Vagina (tissue), 2 donors: ENCODE measurements around the gene FAM180B. TPM values are rescaled to one million over a fixed set of nuclear protein-coding genes. Genes with fewer than 3 reads are reported as not detected.

Source experiments
- DNase-seq, 2 donors: peaks; one replicate each; pipeline ENCODE4 v3.0.0-alpha.2; 2017; ENCODE audit errors: extremely low spot score in 2 of 2
- H3K27ac ChIP-seq: fragments of 200-600 bp; sonication (generic); one replicate; pipeline ENCODE4 v1.5.1; 2019
- H3K27me3 ChIP-seq: fragments of 200-600 bp; sonication (generic); one replicate; pipeline ENCODE4 v1.5.1; 2019
- H3K36me3 ChIP-seq, 2 donors: fragments of 200-600 bp; sonication (generic); one replicate each; pipeline ENCODE4 v1.5.1; 2017 to 2019
- H3K4me1 ChIP-seq: fragments of 200-600 bp; sonication (generic); one replicate; pipeline ENCODE4 v1.5.1; 2019
- H3K4me3 ChIP-seq, 2 donors: fragments of 200-600 bp; sonication (generic); 1 replicate in 1 of 2; 2 replicates in 1 of 2; pipeline ENCODE4 v1.5.1; 2016 to 2019
- H3K9me3 ChIP-seq: fragments of 200-600 bp; sonication (generic); one replicate; pipeline ENCODE4 v1.5.1; 2019
- CTCF ChIP-seq, 3 experiments: fragments of 450-650 bp in 2 of 3; fragments of 200-600 bp in 1 of 3; sonication (generic) in 1 of 3; IDR thresholded peaks; one replicate each; pipeline ENCODE4 v1.5.1; 2017 to 2019; ENCODE audit warnings: antibody characterized with exemption in 3 of 3, mild to moderate bottlenecking in 2 of 3, moderate library complexity in 2 of 3
- POLR2A ChIP-seq, 2 donors: fragments of 450-650 bp; IDR thresholded peaks; one replicate each; pipeline ENCODE4 v1.6.1; 2017; ENCODE audit warnings: antibody characterized with exemption in 2 of 2, mild to moderate bottlenecking in 2 of 2, moderate library complexity in 2 of 2
- POLR2AphosphoS5 ChIP-seq, 2 donors: sonication (generic); formaldehyde crosslinking; IDR thresholded peaks; one replicate each; pipeline ENCODE4 v1.9.0; 2017; ENCODE audit warnings: antibody characterized with exemption in 2 of 2, mild to moderate bottlenecking in 2 of 2, low read depth in 1 of 2; ENCODE audit not compliant: insufficient read depth in 1 of 2
- intact Hi-C: fragments of 100-400 bp; cut with DNase I; formaldehyde crosslinking; loops from one replicate; pipeline ENCODE4 v1.15.1; 2023
- total RNA-seq: library from RNA; depleted of rRNA; stranded (reverse); fragments of >200 nt; gene quantifications from one replicate; pipeline ENCODE4 v1.2.3, GENCODE V29; 2016

The FAM180B gene
- total RNA-seq, 1 donor from 2014 or later, result not detected

GRCh38 chr11:47615249-47615648 is 28.8 kb downstream of the FAM180B start:
- Histone ChIP-seq H3K36me3 (peaks cover 0 to 17% of the 10 kb centered on the region in 2 donors), H3K4me1 (no peaks in the 10 kb centered on the region), H3K27me3 (no peaks in the 10 kb centered on the region), H3K9me3 (no peaks in the 10 kb centered on the region), H3K27ac (no peak overlapping the region), H3K4me3 (no peak overlapping the region)
- no peak for DNase-seq
- TF ChIP-seq POLR2A (IDR thresholded peaks at IDR 0.05), result no peak
- TF ChIP-seq POLR2AphosphoS5 (IDR thresholded peaks at IDR 0.05; ENCODE audit: insufficient read depth in 1 of 2, low read depth in 1 of 2), result no peak
- no peak for TF ChIP-seq CTCF (IDR thresholded peaks at IDR 0.05)
- intact Hi-C loops, result loop anchor here (10.0 kb wide), 1 partner anchor 240 kb away; the partner anchor contains the start of gene SPI1

DNA sequence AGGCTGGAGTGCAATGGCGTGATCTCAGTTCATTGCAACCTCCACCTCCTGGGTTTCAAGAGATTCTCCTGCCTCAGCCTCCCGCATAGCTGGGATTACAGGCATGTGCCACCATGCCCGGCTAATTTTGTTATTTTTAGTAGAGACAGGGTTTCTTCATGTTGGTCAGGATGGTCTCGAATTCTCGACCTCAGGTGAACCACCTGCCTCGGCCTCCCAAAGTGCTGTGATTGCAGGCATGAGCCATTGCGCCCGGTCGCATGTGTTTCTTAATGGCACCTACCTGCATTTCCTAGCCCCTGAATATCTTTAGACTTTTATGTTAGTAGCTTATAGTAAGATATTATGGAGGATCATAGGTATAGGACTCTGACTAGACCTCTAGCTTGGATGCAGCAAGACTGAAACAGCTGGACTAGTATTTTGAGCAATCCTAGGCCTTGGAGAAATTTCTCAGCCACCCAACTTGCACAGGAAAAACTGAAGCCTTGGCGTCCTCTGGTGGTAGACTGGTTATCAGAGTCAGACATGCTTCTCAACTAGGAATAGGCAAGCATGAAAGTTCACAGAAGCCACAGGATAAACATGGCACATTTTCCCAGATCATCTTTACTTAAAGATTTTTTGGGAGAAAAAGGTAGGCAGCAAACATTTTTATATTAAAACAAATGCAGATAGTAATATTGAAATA is 30.4 kb downstream of the FAM180B start:
- Histone ChIP-seq H3K4me3 (no peak overlapping the region), H3K4me1 (no peaks in the 10 kb centered on the region), H3K27me3 (no peaks in the 10 kb centered on the region), H3K27ac (no peak overlapping the region), H3K36me3 (peaks cover 0 to 18% of the 10 kb centered on the region in 2 donors), H3K9me3 (no peaks in the 10 kb centered on the region)
- TF ChIP-seq POLR2AphosphoS5 (IDR thresholded peaks at IDR 0.05; ENCODE audit: insufficient read depth in 1 of 2, low read depth in 1 of 2) (no peak), POLR2A (IDR thresholded peaks at IDR 0.05) (no peak), CTCF (IDR thresholded peaks at IDR 0.05) (peak in 1 of 3 experiments; percentile 57)
- intact Hi-C loops, result loop anchor here (10.0 kb wide), 1 partner anchor 242 kb away; the partner anchor contains the start of gene SPI1
- no peak for DNase-seq

DNA sequence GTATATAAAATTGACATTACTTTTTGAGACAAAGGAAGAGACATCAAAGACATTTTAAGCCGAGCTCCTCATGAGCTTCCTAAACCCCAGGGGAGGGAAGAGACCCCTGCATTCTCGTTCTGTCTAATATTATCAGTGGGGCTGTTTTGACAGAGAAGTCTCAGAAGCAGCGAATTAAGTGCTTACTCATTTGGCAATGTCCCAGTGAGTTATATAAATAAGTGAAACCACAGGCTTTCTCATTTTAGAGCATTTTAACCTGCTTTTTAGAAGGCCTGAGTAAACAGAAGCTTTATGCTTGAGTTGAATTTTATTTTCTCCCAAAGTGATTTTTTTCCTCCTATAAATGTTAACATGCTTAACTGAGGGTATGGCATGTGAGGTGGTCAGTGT is 30.9 kb downstream of the FAM180B start:
- no peaks in the 10 kb centered on the region for H3K9me3 ChIP-seq
- DNase-seq, result no peak
- no peak overlapping the region for H3K4me3 ChIP-seq
- no peak overlapping the region for H3K27ac ChIP-seq
- H3K27me3 ChIP-seq, result no peaks in the 10 kb centered on the region
- peaks cover 0 to 23% of the 10 kb centered on the region in 2 donors for H3K36me3 ChIP-seq
- no peaks in the 10 kb centered on the region for H3K4me1 ChIP-seq
- TF ChIP-seq CTCF (IDR thresholded peaks at IDR 0.05) (no peak), POLR2AphosphoS5 (IDR thresholded peaks at IDR 0.05; ENCODE audit: insufficient read depth in 1 of 2, low read depth in 1 of 2) (no peak), POLR2A (IDR thresholded peaks at IDR 0.05) (no peak)
- intact Hi-C loops, result loop anchor here (10.0 kb wide), 1 partner anchor 243 kb away; the partner anchor contains the start of gene SPI1

GRCh38 chr11:47620836-47621378 is 34.4 kb downstream of the FAM180B start:
- DNase-seq, result no peak
- Histone ChIP-seq H3K4me1 (no peaks in the 10 kb centered on the region), H3K27ac (no peak overlapping the region), H3K4me3 (no peak overlapping the region), H3K9me3 (no peaks in the 10 kb centered on the region), H3K36me3 (peaks cover 0 to 56% of the 10 kb centered on the region in 2 donors), H3K27me3 (no peaks in the 10 kb centered on the region)
- intact Hi-C loops, result no loop called here
- TF ChIP-seq CTCF (IDR thresholded peaks at IDR 0.05) (no peak), POLR2A (IDR thresholded peaks at IDR 0.05) (no peak), POLR2AphosphoS5 (IDR thresholded peaks at IDR 0.05; ENCODE audit: insufficient read depth in 1 of 2, low read depth in 1 of 2) (no peak)

DNA sequence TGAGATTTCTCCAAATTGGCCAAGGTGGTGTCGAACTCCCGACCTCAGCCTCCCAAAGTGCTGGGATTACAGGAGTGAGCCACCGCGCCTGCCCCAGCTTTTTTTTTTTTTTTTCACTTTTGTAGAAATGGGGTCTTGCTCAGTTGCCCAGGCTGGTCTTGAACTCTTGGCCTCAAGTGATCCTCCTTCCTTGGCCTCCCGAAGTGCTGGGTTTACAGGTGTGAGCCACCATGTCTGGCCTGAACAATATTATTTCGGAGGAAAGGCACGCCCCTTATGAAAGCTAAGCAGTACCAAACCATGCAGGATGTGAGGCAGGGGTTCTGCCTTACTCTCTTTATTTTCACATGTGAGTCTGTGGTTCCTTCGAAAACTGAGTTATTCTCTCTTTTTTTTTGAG is 39.8 kb downstream of the FAM180B start:
- H3K36me3 ChIP-seq, result peaks cover 0 to 88% of the 10 kb centered on the region in 2 donors

More for the DNA sequence above, 39.8 kb downstream of the FAM180B start:
- DNase-seq, result no peak
- Histone ChIP-seq H3K27ac (no peak overlapping the region), H3K4me1 (no peaks in the 10 kb centered on the region), H3K27me3 (no peaks in the 10 kb centered on the region), H3K4me3 (no peak overlapping the region), H3K9me3 (no peaks in the 10 kb centered on the region)
- intact Hi-C loops, result no loop called here
- TF ChIP-seq CTCF (IDR thresholded peaks at IDR 0.05), result no peak
- no peak for TF ChIP-seq POLR2A (IDR thresholded peaks at IDR 0.05)
- no peak for TF ChIP-seq POLR2AphosphoS5 (IDR thresholded peaks at IDR 0.05; ENCODE audit: insufficient read depth in 1 of 2, low read depth in 1 of 2)
